NCI-H69 (cell line): ENCODE data around the gene RPLP1.

Experiments used
- DNase-seq: peaks from one replicate; lab custom pipeline; 2025; lab: John Stamatoyannopoulos, UW

Gene RPLP1

GRCh38 chr15:69452692-69453521 is at the start of gene RPLP1:
Gene RPLP1, plus strand, starts transcription at chr15:69452818. Its CDS starts 131 bp downstream, at chr15:69452949.
- peak; percentile 93 for DNase-seq

GRCh38 chr15:69403594-69403993 is 49.0 kb upstream of the RPLP1 start:
- no peak for DNase-seq

- DNase-seq: no peak
Observed at GRCh38 chr15:69405110-69405509, 47.5 kb upstream of the RPLP1 start.

GRCh38 chr15:69407719-69408400 is 44.8 kb upstream of the RPLP1 start:
- DNase-seq: no peak

GRCh38 chr15:69408841-69409240 is 43.8 kb upstream of the RPLP1 start:
- DNase-seq: no peak

- peak; percentile 72 for DNase-seq
Observed at GRCh38 chr15:69410248-69410874, 42.3 kb upstream of the RPLP1 start.

- DNase-seq: no peak
Observed at GRCh38 chr15:69412274-69412673, 40.3 kb upstream of the RPLP1 start.

- no peak for DNase-seq
Observed at GRCh38 chr15:69412701-69413100, 39.9 kb upstream of the RPLP1 start.

- DNase-seq: peak; percentile 96
Observed at GRCh38 chr15:69413822-69414700, 38.6 kb upstream of the RPLP1 start, which contains the start of gene KIF23. Gene KIF23, plus strand, starts transcription at chr15:69414349. Its CDS starts 117 bp downstream, at chr15:69414466.

GRCh38 chr15:69414701-69415167 is 37.9 kb upstream of the RPLP1 start:
- DNase-seq: peak; percentile 57

GRCh38 chr15:69415381-69415780 is 37.2 kb upstream of the RPLP1 start:
- no peak for DNase-seq

- no peak for DNase-seq
Observed at GRCh38 chr15:69417581-69417980, 35.0 kb upstream of the RPLP1 start.

GRCh38 chr15:69421498-69421897 is 31.1 kb upstream of the RPLP1 start:
- DNase-seq: no peak

GRCh38 chr15:69422336-69422895 is 30.2 kb upstream of the RPLP1 start:
- DNase-seq: no peak

- DNase-seq: no peak
Observed at GRCh38 chr15:69424001-69424400, 28.6 kb upstream of the RPLP1 start.

- DNase-seq: no peak
Observed at GRCh38 chr15:69424748-69425413, 27.7 kb upstream of the RPLP1 start.

GRCh38 chr15:69433831-69434230 is 18.8 kb upstream of the RPLP1 start:
- DNase-seq: no peak

GRCh38 chr15:69434238-69434637 is 18.4 kb upstream of the RPLP1 start:
- no peak for DNase-seq

- DNase-seq: no peak
Observed at GRCh38 chr15:69434679-69435078, 17.9 kb upstream of the RPLP1 start.

GRCh38 chr15:69435985-69436384 is 16.6 kb upstream of the RPLP1 start:
- no peak for DNase-seq

- DNase-seq: no peak
Observed at GRCh38 chr15:69436951-69437350, 15.7 kb upstream of the RPLP1 start.
